ENCODE measurements around the gene CALR3. TPM values are rescaled to one million over a fixed set of nuclear protein-coding genes. Genes with fewer than 3 reads are reported as not detected.
A peak's percentile ranks its signal among the peaks of the same experiment; 100 is the strongest.

Gene CALR3
- total RNA-seq, 2 donors from 2014 or later, result not detected

- Histone ChIP-seq H3K9me3 (no peaks in the 10 kb centered on the region), H3K36me3 (peaks cover 8% of the 10 kb centered on the region), H3K4me1 (peaks cover 0 to 75% of the 10 kb centered on the region in 2 donors), H3K27ac (peak overlapping the region; percentile 81 to 83), H3K4me3 (no peak overlapping the region), H3K27me3 (no peaks in the 10 kb centered on the region)
- no peak for DNase-seq (ENCODE audit: low spot score)
- no peak for TF ChIP-seq CTCF (IDR thresholded peaks at IDR 0.05)
Measured at GRCh38 chr19:16445238-16446107, 50.5 kb downstream of the CALR3 start.

- H3K4me3 ChIP-seq, result no peak overlapping the region
- no peak for TF ChIP-seq CTCF (IDR thresholded peaks at IDR 0.05)
- H3K36me3 ChIP-seq, result peaks cover 21% of the 10 kb centered on the region
- H3K27ac ChIP-seq, result peak overlapping the region; percentile 81 to 83
- no peaks in the 10 kb centered on the region for H3K9me3 ChIP-seq
- DNase-seq (ENCODE audit: low spot score), result no peak
- no peaks in the 10 kb centered on the region for H3K27me3 ChIP-seq
- peaks cover 0 to 84% of the 10 kb centered on the region in 2 donors for H3K4me1 ChIP-seq
Measured at GRCh38 chr19:16444269-16444600, 51.7 kb downstream of the CALR3 start.

- no peak for DNase-seq (ENCODE audit: low spot score)
- TF ChIP-seq CTCF (IDR thresholded peaks at IDR 0.05), result no peak
- Histone ChIP-seq H3K36me3 (peaks cover 28% of the 10 kb centered on the region), H3K27me3 (no peaks in the 10 kb centered on the region), H3K9me3 (no peaks in the 10 kb centered on the region), H3K27ac (peak overlapping the region; percentile 81 to 83), H3K4me1 (peaks cover 0 to 78% of the 10 kb centered on the region in 2 donors), H3K4me3 (no peak overlapping the region)
Measured at GRCh38 chr19:16442386-16443276, 53.3 kb downstream of the CALR3 start.

- H3K27ac ChIP-seq, result peak overlapping the region; percentile 81 to 83
- no peak for DNase-seq (ENCODE audit: low spot score)
Measured at GRCh38 chr19:16441661-16442162, 54.3 kb downstream of the CALR3 start.

More at GRCh38 chr19:16441661-16442162, 54.3 kb downstream of the CALR3 start:
- Histone ChIP-seq H3K36me3 (peaks cover 35% of the 10 kb centered on the region), H3K4me1 (peaks cover 0 to 76% of the 10 kb centered on the region in 2 donors), H3K4me3 (no peak overlapping the region), H3K27me3 (no peaks in the 10 kb centered on the region), H3K9me3 (no peaks in the 10 kb centered on the region)
- TF ChIP-seq CTCF (IDR thresholded peaks at IDR 0.05), result peak; percentile 23 to 60

All from right atrium auricular region (tissue), 2 donors.